ENCODE results near the gene ZHX3. TPM values are rescaled to one million over a fixed set of nuclear protein-coding genes. Genes with fewer than 3 reads are reported as not detected.

ZHX3 gene
- total and polyA plus RNA-seq, 11 donors, result 10.9 to 43.9 (median 32.3) TPM

DNA sequence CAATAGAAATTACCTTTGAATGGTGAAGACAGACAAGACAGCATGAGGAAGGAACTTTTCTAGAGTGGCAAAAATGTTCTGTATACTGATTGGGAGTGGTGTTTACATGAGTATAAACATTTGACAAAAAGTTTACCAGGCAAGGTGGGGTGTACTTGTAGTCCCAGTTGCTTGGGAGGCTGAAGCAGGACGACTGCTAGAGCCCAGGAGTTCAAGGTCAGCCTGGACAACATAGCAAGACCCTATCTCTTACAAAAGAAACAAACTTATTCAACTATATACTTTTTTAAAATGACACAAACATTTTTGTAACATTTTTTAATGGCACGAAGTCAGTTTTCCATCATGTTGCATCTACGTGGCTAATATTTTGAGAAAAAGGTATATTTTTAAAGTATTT lies 40.5 kb downstream of the ZHX3 start:
- WGBS, 4 donors, result 90 to 94% (median 91%) methylated on average over 3 of the region's 3 CpGs
- TF ChIP-seq POLR2A (IDR thresholded peaks at IDR 0.05), result no peak
- TF ChIP-seq, protein P1, sequence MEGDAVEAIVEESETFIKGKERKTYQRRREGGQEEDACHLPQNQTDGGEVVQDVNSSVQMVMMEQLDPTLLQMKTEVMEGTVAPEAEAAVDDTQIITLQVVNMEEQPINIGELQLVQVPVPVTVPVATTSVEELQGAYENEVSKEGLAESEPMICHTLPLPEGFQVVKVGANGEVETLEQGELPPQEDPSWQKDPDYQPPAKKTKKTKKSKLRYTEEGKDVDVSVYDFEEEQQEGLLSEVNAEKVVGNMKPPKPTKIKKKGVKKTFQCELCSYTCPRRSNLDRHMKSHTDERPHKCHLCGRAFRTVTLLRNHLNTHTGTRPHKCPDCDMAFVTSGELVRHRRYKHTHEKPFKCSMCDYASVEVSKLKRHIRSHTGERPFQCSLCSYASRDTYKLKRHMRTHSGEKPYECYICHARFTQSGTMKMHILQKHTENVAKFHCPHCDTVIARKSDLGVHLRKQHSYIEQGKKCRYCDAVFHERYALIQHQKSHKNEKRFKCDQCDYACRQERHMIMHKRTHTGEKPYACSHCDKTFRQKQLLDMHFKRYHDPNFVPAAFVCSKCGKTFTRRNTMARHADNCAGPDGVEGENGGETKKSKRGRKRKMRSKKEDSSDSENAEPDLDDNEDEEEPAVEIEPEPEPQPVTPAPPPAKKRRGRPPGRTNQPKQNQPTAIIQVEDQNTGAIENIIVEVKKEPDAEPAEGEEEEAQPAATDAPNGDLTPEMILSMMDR (IDR thresholded peaks at IDR 0.05), result no peak
- Histone ChIP-seq H3K27ac (peak overlapping the region; percentile 39 to 80 (median 67)), H3K9me3 (no peaks in the 10 kb centered on the region), H3K27me3 (no peaks in the 10 kb centered on the region), H3K4me3 (peak overlapping the region in 1 of 12 donors; percentile 15), H3K4me1 (peaks cover 6 to 58% (median 34%) of the 10 kb centered on the region in 12 donors), H3K36me3 (no peaks in the 10 kb centered on the region)
- ATAC-seq (no peak), DNase-seq (no peak)
- intact Hi-C loops (cut with DNase I), result loop anchor here in 1 of 10 donors (5.0 kb wide), 1 partner anchor 35 kb away; no protein-coding TSS in a partner anchor

GRCh38 chr20:41276317-41276751 lies 41.2 kb downstream of the ZHX3 start:
- DNase-seq, result peak in 2 of 5 donors; percentile 16 to 30
- Histone ChIP-seq H3K36me3 (no peaks in the 10 kb centered on the region), H3K27me3 (no peaks in the 10 kb centered on the region), H3K4me3 (peak overlapping the region in 8 of 12 donors; percentile 10 to 41 (median 19)), H3K27ac (peak overlapping the region; percentile 39 to 80 (median 67)), H3K4me1 (peaks cover 6 to 65% (median 36%) of the 10 kb centered on the region in 12 donors), H3K9me3 (no peaks in the 10 kb centered on the region)
- intact Hi-C loops (cut with DNase I), result loop anchor here in 1 of 10 donors (5.0 kb wide), 1 partner anchor 36 kb away; no protein-coding TSS in a partner anchor
- 44 to 58% (median 51%) methylated on average over 9 of the region's 9 CpGs for WGBS, 4 donors
- ATAC-seq, result peak in 3 of 4 donors; percentile 11 to 32 (median 24)
- TF ChIP-seq, protein P1 (IDR thresholded peaks at IDR 0.05), result no peak
- TF ChIP-seq POLR2A (IDR thresholded peaks at IDR 0.05), result no peak

GRCh38 chr20:41275301-41275731 lies 42.2 kb downstream of the ZHX3 start:
- DNase-seq (no peak), ATAC-seq (no peak)
- WGBS, 4 donors, result 85 to 91% (median 87%) methylated on average over 4 of the region's 4 CpGs

DNA sequence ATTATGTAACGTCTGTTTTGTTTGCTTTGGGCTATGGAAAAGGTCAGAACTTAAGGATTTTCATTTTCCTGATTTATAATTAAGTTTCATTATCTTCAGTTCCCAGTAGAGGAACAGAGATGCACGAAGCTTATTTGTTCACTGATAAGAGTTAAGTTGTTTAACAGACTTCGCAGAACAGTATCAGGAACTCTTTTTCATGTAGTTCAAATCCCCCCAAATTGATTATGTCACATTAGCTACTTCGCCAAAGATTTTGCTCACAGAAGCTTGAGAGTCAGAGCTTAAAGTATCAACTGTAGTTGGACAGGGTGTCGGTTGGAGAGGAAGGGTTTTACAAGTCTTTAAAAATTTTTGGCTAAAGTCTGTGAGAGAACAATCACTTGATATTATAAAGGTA lies 43.4 kb downstream of the ZHX3 start:
- TF ChIP-seq, protein P1 (IDR thresholded peaks at IDR 0.05), result no peak
- TF ChIP-seq POLR2A (IDR thresholded peaks at IDR 0.05), result no peak
- Histone ChIP-seq H3K9me3 (no peaks in the 10 kb centered on the region), H3K4me3 (no peak overlapping the region), H3K27ac (peak overlapping the region in 10 of 12 donors; percentile 14 to 80 (median 52)), H3K27me3 (no peaks in the 10 kb centered on the region), H3K36me3 (no peaks in the 10 kb centered on the region), H3K4me1 (peaks cover 6 to 59% (median 27%) of the 10 kb centered on the region in 12 donors)
- ATAC-seq (peak in 1 of 4 donors; percentile 71), DNase-seq (no peak)
- WGBS, 4 donors, result 32 to 52% (median 40%) methylated on average over 5 of the region's 5 CpGs
- intact Hi-C loops (cut with DNase I), result loop anchor here in 2 of 10 donors (5.0 kb wide), 2 partner anchors 38 to 43 kb away; partner anchors contain the start of gene ZHX3 (in 1 of the 2)

More at GRCh38 chr20:41275301-41275731, 42.2 kb downstream of the ZHX3 start:
- Histone ChIP-seq H3K36me3 (no peaks in the 10 kb centered on the region), H3K27ac (peak overlapping the region in 9 of 12 donors; percentile 43 to 80 (median 66)), H3K4me1 (peaks cover 6 to 66% (median 34%) of the 10 kb centered on the region in 12 donors), H3K9me3 (no peaks in the 10 kb centered on the region), H3K4me3 (no peak overlapping the region), H3K27me3 (no peaks in the 10 kb centered on the region)
- no peak for TF ChIP-seq POLR2A (IDR thresholded peaks at IDR 0.05)
- TF ChIP-seq, protein P1 (IDR thresholded peaks at IDR 0.05), result no peak
- intact Hi-C loops (cut with DNase I), result loop anchor here in 1 of 10 donors (5.0 kb wide), 1 partner anchor 37 kb away; no protein-coding TSS in a partner anchor

All from heart left ventricle (tissue), 16 donors.